ENCODE measurements around the gene DCAF7.
A peak's percentile ranks its signal among the peaks of the same experiment; 100 is the strongest.

The DCAF7 gene

DNA sequence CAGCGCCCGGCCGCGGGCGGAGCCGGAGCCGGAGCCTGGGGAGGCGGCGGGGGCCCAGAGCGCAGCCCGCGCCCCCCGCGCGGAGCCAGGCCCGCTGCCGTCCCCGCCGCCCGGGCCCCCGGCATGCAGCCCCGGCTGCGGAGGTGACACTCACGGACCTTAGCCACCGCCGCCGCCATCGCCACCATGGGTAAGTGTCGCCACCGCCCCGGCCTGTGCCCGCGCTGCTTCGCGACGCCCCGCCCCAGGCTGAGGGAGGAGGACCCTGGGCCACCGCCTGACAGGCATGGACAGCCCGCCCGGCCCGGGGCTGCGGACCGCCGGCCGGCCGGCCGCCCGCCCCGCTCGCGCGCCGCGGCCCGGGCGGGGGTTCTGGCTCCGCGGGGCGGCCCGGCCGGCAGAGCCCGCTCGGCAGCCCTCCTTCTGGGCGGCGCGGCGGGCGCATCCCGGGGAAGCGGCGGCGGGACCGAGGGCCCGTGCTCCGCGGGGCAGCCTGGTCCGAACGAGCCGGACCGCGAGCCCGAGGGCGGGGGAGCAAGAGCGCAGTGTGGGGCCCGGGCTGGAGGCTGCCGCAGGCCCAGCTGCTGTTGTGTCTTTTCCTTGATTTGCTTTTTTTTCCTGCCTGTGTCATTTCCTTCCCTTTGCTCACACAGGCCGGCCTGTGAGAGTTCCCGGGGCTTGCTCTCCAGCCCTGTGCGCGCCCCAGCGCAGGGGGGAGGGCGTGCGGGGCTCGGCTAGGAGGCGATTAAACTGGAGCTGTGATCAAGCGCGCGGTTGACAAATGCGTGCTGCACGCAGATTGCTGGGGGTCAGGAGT is 72.5 kb downstream of the DCAF7 start:
- H2AFZ ChIP-seq: peak overlapping the region; percentile 51
- H3K4me1 ChIP-seq: peaks cover 15% of the 10 kb centered on the region
- H3K27me3 ChIP-seq (ENCODE audit: control insufficient read depth, insufficient read depth, low read length): no peaks in the 10 kb centered on the region
- H3K27ac ChIP-seq: peak overlapping the region; percentile 52
- peaks cover 41% of the 10 kb centered on the region for H3K79me2 ChIP-seq
- H3K36me3 ChIP-seq (ENCODE audit: control insufficient read depth, insufficient read depth, low read length): no peaks in the 10 kb centered on the region
- H3K9ac ChIP-seq: no peak overlapping the region
- H3K9me3 ChIP-seq (ENCODE audit: control insufficient read depth, low read length): no peaks in the 10 kb centered on the region
- peak overlapping the region; percentile 75 for H3K4me2 ChIP-seq (ENCODE audit: low read length)
- peak overlapping the region; percentile 60 for H3K4me3 ChIP-seq (ENCODE audit: low read depth, low read length)
- TF ChIP-seq, protein P1, sequence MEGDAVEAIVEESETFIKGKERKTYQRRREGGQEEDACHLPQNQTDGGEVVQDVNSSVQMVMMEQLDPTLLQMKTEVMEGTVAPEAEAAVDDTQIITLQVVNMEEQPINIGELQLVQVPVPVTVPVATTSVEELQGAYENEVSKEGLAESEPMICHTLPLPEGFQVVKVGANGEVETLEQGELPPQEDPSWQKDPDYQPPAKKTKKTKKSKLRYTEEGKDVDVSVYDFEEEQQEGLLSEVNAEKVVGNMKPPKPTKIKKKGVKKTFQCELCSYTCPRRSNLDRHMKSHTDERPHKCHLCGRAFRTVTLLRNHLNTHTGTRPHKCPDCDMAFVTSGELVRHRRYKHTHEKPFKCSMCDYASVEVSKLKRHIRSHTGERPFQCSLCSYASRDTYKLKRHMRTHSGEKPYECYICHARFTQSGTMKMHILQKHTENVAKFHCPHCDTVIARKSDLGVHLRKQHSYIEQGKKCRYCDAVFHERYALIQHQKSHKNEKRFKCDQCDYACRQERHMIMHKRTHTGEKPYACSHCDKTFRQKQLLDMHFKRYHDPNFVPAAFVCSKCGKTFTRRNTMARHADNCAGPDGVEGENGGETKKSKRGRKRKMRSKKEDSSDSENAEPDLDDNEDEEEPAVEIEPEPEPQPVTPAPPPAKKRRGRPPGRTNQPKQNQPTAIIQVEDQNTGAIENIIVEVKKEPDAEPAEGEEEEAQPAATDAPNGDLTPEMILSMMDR (IDR thresholded peaks at IDR 0.05): no peak

DNA sequence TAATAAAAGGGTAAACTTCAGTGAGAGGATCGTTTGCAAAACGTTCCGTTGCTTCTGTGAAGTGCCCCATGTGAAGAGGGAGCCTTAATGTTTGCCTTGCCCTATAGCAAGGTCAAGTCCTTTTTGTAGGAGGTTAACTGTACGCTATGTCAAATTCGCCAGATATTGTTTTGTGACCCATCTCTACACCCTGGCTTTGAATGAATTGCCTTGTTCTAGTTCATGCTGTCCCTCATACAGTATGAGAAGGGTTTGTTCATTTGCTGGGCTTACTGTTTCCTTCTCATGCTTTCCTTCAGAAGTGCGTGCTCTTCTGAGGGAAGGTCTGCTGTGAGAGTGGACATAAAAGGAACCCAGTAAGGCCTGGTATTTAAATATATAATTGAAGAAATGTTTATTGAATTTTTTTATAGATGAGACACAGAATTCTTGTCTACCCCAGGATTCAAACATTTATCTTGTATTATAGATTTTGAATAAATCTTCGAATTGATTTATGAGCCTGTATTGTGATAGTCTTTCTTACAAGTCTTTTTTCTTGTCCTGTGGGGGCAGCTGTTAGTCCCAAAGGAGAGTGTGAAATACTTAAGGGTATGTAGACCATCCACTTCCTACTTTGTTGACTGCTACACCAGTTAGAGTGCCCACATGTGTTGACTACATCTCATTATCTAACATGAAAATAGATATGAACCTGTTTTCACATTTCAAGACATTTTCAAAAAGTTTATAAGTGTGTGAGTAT is 73.7 kb downstream of the DCAF7 start:
- H3K27me3 ChIP-seq (ENCODE audit: control insufficient read depth, insufficient read depth, low read length): no peaks in the 10 kb centered on the region
- H2AFZ ChIP-seq: no peak overlapping the region
- peak overlapping the region; percentile 60 for H3K4me3 ChIP-seq (ENCODE audit: low read depth, low read length)
- H3K4me2 ChIP-seq (ENCODE audit: low read length): peak overlapping the region; percentile 75
- no peaks in the 10 kb centered on the region for H3K36me3 ChIP-seq (ENCODE audit: control insufficient read depth, insufficient read depth, low read length)
- no peak overlapping the region for H3K9ac ChIP-seq
- TF ChIP-seq, protein P1 (IDR thresholded peaks at IDR 0.05): no peak
- H3K27ac ChIP-seq: no peak overlapping the region
- H3K4me1 ChIP-seq: peaks cover 15% of the 10 kb centered on the region
- peaks cover 49% of the 10 kb centered on the region for H3K79me2 ChIP-seq
- no peaks in the 10 kb centered on the region for H3K9me3 ChIP-seq (ENCODE audit: control insufficient read depth, low read length)

DNA sequence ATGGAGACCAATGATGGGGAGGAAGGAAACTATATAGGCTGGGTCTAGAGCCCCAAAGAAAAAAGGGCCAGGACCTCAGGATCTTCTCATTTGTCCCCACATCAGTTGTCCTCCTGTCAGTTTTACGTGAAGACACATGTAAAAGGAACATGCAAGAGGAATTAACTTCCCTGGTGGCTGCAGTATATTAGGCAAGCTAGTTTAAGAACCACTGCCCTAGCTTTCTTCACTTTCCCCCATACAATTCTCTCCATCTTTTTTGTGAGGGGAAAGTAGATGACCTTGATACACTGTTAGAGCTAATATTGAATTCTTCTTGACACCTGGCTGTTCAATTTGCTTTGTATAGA is 74.2 kb downstream of the DCAF7 start:
- H3K4me1 ChIP-seq: peaks cover 15% of the 10 kb centered on the region
- H3K9me3 ChIP-seq (ENCODE audit: control insufficient read depth, low read length): no peaks in the 10 kb centered on the region
- no peak overlapping the region for H3K27ac ChIP-seq
- H2AFZ ChIP-seq: no peak overlapping the region
- H3K9ac ChIP-seq: no peak overlapping the region
- no peak overlapping the region for H3K4me3 ChIP-seq (ENCODE audit: low read depth, low read length)
- peaks cover 51% of the 10 kb centered on the region for H3K79me2 ChIP-seq
- H3K4me2 ChIP-seq (ENCODE audit: low read length): no peak overlapping the region
- no peaks in the 10 kb centered on the region for H3K27me3 ChIP-seq (ENCODE audit: control insufficient read depth, insufficient read depth, low read length)
- no peaks in the 10 kb centered on the region for H3K36me3 ChIP-seq (ENCODE audit: control insufficient read depth, insufficient read depth, low read length)
- TF ChIP-seq, protein P1 (IDR thresholded peaks at IDR 0.05): no peak

DNA sequence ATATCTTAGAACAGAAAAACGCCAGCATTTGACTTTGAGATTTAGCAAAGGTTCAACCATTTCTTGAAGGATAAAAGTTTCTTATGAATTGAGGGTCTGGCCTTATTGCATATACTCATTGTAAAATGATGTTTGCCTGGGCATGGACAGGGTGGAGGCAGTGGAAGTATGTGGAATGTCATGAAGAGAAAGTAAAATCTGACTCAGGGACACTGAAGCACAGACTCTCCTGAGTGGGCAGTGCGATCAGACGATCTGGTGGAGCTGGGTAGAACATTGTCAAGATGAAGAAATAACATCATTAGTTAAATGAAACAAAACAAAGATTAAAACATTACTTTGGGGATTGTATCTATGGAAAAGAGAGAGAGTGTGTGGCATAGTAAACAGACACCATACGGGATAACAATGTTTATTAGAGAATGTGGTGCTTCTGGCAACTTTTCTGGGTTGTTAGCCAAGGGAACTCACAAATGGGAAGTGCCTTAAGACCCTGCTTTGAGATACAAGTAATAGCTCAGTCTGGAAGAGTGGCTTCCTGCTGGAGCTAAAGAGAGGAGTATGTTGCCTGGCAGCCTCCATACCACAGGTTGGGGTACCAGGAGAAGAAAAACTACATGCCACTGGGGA is 76.4 kb downstream of the DCAF7 start:
- Histone ChIP-seq H3K9me3 (ENCODE audit: control insufficient read depth, low read length) (no peaks in the 10 kb centered on the region), H3K27ac (no peak overlapping the region), H3K9ac (no peak overlapping the region), H3K4me2 (ENCODE audit: low read length) (no peak overlapping the region), H3K4me3 (ENCODE audit: low read depth, low read length) (no peak overlapping the region), H3K36me3 (ENCODE audit: control insufficient read depth, insufficient read depth, low read length) (no peaks in the 10 kb centered on the region), H3K4me1 (peaks cover 15% of the 10 kb centered on the region), H2AFZ (no peak overlapping the region), H3K27me3 (ENCODE audit: control insufficient read depth, insufficient read depth, low read length) (no peaks in the 10 kb centered on the region), H3K79me2 (peaks cover 66% of the 10 kb centered on the region)
- TF ChIP-seq, protein P1 (IDR thresholded peaks at IDR 0.05): no peak
